ENCODE measurements around the gene MED19.

MED19 gene

GRCh38 chr11:57727185-57727584 lies 15.2 kb upstream of the MED19 start:
- no peak for TF ChIP-seq CTCF (IDR thresholded peaks at IDR 0.05)

- TF ChIP-seq CTCF (IDR thresholded peaks at IDR 0.05): no peak
Measured at GRCh38 chr11:57713835-57714234, 1.8 kb upstream of the MED19 start.

GRCh38 chr11:57712256-57713150 lies 488 bp upstream of the MED19 start, which contains the start of gene TMX2:
Gene TMX2, plus strand, starts transcription at chr11:57712593. Its CDS starts 26 bp downstream, at chr11:57712619.
- TF ChIP-seq CTCF (IDR thresholded peaks at IDR 0.05): no peak

- TF ChIP-seq CTCF (IDR thresholded peaks at IDR 0.05): no peak
Measured at GRCh38 chr11:57709802-57710367, 2.1 kb downstream of the MED19 start.

- TF ChIP-seq CTCF (IDR thresholded peaks at IDR 0.05): no peak
Measured at GRCh38 chr11:57704932-57705331, 7.1 kb downstream of the MED19 start.

- TF ChIP-seq CTCF (IDR thresholded peaks at IDR 0.05): no peak
Measured at GRCh38 chr11:57703341-57703740, 8.7 kb downstream of the MED19 start.

- no peak for TF ChIP-seq CTCF (IDR thresholded peaks at IDR 0.05)
Measured at GRCh38 chr11:57700425-57700824, 11.6 kb downstream of the MED19 start.

All from LNCAP (cell line).